ENCODE measurements around the gene DGAT2.

The DGAT2 gene

DNA sequence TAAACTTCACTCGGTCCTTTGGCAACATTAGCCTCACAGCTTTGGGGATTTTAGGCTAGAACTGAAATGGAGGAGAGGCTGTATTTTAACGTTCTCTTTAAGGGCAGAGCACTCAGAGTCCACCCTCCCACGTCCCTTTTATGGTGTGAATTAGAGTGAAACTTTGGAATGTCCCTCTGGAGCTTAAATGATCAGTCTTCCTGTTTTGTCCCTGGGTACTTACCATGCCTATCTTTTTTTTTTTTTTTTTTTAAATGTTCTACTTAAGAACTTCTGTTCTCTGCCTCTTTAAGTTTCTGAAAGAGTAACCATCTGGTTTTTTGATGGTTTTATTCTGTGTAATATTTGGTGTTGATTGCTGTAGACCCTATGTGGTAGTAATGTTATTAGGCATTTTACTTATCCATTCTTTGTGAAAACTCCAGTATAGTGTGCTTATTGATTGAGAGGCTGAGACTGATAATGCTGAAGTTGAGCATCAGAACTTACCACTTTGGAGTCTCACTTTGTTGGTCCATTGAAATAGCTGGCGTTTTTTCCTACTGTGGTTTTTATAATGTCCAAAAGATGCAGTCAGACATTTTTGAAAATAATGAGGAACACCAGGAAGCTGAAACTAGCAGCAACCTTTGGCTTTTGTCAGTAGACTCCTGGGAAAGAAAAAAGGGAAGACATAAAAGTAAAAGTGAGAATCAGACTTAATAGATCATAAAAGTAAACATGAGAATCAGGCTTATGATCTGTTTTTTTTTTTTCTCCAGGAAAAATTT, 58.1 kb downstream of the DGAT2 start:
- no peak for DNase-seq (ENCODE audit: low read depth in 2 of 2)

- DNase-seq (ENCODE audit: low read depth in 2 of 2), result no peak
Observed at GRCh38 chr11:75827562-75827961, 59.0 kb downstream of the DGAT2 start.

GRCh38 chr11:75831915-75832502, 63.4 kb downstream of the DGAT2 start:
- DNase-seq (ENCODE audit: low read depth in 2 of 2), result no peak

- DNase-seq (ENCODE audit: low read depth in 2 of 2), result no peak
Observed at GRCh38 chr11:75834728-75835127, 66.2 kb downstream of the DGAT2 start.

DNA sequence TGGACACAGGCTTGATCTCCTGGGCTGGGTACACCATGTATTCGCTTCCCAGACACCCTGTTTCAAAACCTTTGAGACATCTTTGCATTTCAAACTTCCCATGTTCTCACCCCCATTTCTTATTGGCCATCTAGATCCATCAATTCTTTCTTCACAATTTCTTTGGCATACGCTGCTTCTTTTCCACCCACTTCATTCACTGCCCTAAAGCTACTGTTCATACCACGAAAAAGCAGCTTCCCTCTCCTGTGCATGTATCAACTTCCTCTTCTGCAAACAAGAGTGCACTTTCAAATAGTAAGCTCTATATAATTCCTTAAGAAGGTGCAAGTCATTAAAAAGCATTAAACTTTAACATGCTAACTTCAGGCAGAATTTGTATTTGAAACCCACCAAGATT, 67.8 kb downstream of the DGAT2 start:
- DNase-seq (ENCODE audit: low read depth in 2 of 2), result no peak

DNA sequence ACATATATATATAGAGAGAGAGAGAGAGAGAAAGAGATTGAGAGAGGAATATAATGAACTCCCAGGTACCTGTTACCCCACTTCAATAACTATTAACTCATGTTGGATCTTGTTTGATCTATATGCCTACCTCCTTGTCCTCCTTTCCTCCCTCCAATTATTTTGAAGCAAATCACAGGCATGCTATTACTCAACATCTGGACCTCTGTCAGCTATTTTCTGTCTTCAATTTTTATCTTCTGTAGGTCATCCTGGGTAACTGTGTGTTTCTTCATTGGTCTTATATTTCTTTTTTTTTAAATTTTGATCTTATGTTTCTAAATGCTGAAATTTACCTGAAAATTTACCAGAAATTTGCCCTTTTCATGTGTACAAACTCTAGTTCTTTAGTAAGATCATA, 71.3 kb downstream of the DGAT2 start:
- no peak for DNase-seq (ENCODE audit: low read depth in 2 of 2)

- DNase-seq (ENCODE audit: low read depth in 2 of 2), result no peak
Observed at GRCh38 chr11:75840522-75840921, 71.9 kb downstream of the DGAT2 start.

- no peak for DNase-seq (ENCODE audit: low read depth in 2 of 2)
Observed at GRCh38 chr11:75841739-75842138, 73.2 kb downstream of the DGAT2 start.

DNA sequence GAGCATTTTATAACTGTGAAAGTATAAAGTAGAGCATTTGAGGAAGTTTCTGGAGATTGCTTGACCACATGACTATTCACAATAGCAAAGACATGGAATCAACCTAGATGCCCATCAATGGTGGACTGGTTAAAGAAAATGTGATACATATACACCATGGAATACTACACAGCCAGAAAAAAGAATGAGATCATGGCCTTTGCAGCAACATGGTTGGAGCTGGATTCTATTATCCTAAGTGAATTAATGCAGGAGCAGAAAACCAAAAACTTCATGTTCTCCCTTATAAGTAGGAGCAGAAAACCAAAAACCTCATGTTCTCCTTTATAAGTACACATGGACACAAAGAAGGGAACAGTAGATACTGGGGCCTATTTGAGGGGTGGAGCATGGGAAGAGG, 76.7 kb downstream of the DGAT2 start:
- DNase-seq (ENCODE audit: low read depth in 2 of 2), result no peak

DNA sequence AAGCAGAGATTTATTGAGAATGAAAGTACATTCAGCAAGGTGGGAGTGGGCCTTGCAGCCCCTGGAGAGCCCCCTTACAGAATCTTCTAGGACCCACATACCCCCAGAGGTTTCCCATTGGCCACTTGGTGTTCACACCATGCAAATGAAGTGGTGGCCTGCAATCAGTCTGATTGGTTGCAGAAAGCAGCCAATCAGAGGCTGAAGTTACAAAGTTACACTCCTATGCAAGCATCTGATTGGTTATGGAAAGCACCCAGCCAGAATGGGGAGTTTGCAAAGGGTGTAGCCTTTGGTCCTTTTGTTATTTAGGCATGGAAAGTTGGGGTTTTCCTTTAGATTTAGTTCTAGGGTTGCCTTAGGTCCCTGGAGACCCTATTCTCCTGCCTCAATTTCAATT, 81.3 kb downstream of the DGAT2 start:
- no peak for DNase-seq (ENCODE audit: low read depth in 2 of 2)

GRCh38 chr11:75850787-75851186, 82.2 kb downstream of the DGAT2 start:
- no peak for DNase-seq (ENCODE audit: low read depth in 2 of 2)
